ENCODE data around the gene DPT. TPM values are rescaled to one million over a fixed set of nuclear protein-coding genes. Genes with fewer than 3 reads are reported as not detected.
A peak's percentile ranks its signal among the peaks of the same experiment; 100 is the strongest.

DPT gene
- total RNA-seq, 1 donor from 2014 or later = 202 TPM

DNA sequence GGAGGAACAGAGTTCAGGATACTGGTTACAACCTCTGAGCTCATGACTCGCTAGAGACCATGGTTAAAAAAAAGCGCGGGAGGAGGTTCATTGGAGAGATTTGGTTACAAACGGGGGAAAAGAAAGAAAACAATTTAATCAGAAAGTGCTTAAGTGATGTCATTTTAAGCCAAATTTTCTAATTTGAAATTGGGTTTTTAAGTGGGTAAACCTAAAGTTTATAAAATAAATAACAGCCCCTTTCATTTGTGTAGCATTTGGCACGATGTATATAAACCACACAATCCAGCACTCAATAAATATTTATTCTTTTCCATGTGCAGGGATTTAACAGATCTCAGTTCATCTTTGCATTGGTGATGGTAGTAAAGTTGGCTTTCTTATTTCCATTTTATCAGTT, 7.0 kb upstream of the DPT start:
- DNase-seq (ENCODE audit: low spot score) = no peak

- no peak for DNase-seq (ENCODE audit: low spot score)
These were observed 5.9 kb upstream of the DPT start for GRCh38 chr1:168734946-168735345.

- no peak for DNase-seq (ENCODE audit: low spot score)
These were observed 5.3 kb upstream of the DPT start for GRCh38 chr1:168734271-168734670.

GRCh38 chr1:168733241-168733640, 4.2 kb upstream of the DPT start:
- DNase-seq (ENCODE audit: low spot score) = no peak

DNA sequence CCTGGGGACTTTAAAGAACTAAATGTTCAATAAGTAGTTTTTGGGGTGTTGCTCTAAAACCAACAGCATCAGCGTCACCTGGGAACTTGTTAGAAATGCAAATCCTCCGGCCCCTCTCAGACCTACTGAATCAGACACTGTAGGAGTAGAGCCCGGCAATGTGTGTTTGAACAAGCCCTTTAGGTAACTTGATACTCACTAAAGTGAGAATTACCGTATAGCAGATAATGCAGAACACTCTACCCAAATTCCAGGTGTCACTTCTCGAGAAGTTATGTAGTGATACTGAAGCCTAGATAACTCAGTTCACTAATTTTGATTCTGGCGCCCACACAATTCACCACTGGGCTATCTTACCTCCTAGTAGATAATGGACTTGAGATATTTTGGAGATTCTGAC, 3.7 kb upstream of the DPT start:
- no peak for DNase-seq (ENCODE audit: low spot score)

DNA sequence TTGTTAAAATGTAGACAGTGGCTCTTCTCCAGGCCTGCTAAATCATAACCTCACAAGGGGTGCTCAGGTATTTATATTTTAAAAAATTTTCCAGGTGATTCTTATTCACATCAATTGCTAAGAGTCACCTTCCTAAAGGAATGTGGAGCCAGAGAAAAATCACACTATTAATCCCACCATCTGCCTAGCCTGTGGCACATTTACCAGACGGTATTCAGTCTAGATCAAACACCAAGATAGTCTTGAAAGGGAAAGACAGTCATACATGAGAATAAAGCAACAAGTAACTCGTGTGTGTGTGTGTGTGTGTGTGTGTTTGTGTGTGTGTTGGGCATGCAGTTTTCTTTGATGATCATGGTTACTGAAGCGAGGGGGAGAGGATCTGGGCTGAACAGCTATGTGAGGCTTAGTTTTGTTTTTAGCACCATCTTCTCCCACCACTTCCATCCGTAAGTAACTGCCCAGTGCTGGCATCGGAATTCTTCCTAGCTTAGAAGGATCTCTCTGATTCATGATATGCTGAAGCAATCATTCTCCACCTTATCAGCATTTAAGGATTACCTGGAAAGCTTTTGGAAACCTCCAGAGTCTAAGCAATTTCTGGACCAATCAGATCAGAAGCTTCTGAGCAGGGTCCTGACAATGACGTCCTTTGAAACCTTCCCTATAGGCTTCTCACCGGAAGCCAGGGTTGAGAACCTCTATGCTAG, 2.4 kb upstream of the DPT start:
- DNase-seq (ENCODE audit: low spot score) = peak; percentile 73

GRCh38 chr1:168729405-168729802, 398 bp upstream of the DPT start:
- DNase-seq (ENCODE audit: low spot score) = no peak

DNA sequence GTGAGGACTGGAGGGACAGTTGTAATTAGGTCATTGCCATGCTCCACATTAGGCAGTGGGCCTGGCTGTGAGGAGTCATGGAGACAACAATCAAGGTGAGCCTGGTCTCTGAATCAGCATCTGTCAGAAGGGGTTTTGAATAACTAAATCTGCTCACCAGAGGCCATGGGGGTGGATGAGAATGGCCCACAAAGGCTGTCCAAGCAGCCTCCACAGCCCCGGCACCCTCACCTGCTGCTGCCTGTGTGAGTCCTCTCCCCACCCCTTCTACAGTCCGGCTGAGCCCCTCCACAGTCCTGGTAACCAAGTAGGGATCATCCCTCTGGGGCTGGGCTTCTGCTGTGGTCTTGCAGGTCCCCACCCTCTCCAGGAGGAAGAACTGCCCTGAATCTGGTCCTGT, 2.3 kb downstream of the DPT start:
- DNase-seq (ENCODE audit: low spot score) = no peak

DNA sequence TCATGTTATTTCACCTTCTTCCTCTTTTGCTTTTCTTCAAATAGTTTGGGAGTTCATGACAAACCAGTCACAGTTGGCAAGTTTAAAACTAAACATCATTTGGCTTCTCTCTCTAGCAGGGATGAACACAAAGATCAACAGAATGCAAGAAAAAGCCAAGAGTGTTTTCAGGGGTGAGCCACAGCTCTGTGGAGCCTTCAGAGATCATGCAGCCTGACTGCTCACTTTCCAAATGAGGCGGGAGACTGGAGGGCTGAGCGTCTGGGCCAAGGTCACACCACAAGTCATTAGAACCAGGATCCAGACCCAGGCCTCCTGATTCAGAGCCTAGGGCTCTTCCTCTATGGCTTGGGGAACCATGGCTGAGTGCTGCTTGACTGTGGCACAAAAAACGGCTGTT, 2.7 kb downstream of the DPT start:
- DNase-seq (ENCODE audit: low spot score) = peak; percentile 47

DNA sequence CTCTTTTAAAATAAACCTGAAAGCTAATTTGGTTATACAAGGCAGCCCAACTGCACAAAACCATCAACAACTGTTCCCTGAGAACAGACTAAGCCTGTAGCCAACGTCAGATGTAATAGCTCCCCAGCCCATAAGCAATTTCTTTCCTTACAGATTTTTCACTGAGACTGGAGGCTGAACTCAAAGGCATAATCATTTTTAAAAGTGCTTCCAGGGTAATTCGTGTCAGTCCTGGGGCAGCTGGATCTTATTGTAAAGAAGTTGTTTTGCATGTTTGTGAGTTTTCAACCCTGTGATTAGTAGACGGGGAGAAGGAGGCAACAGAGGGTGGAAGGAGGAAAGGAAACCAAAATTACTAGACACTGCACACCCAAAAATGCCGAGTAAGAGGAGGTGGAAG, 3.2 kb downstream of the DPT start:
- no peak for DNase-seq (ENCODE audit: low spot score)

DNA sequence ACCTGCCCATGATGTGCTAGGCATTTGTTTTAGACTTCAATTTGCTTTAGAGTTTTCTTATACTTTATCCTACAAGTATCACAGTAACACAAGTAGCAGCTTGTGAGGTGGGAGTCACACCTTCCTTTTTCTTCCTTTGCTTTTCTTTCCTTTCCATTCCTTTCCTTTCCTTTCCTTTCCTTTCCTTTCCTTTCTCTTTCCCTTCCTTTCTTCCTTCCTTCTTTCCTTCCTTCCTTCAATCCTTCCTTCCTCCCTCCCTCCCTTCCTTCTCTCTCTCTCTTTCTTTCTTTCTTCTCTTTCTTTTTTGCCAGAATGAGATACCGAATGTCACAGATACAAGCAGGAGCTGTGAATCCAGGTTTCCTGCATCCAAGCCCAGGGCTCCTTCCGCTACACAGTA, 3.9 kb downstream of the DPT start:
- DNase-seq (ENCODE audit: low spot score) = no peak

- no peak for DNase-seq (ENCODE audit: low spot score)
These were observed 6.0 kb downstream of the DPT start for GRCh38 chr1:168723000-168723399.

GRCh38 chr1:168720839-168721238, 8.2 kb downstream of the DPT start:
- DNase-seq (ENCODE audit: low spot score) = no peak

DNA sequence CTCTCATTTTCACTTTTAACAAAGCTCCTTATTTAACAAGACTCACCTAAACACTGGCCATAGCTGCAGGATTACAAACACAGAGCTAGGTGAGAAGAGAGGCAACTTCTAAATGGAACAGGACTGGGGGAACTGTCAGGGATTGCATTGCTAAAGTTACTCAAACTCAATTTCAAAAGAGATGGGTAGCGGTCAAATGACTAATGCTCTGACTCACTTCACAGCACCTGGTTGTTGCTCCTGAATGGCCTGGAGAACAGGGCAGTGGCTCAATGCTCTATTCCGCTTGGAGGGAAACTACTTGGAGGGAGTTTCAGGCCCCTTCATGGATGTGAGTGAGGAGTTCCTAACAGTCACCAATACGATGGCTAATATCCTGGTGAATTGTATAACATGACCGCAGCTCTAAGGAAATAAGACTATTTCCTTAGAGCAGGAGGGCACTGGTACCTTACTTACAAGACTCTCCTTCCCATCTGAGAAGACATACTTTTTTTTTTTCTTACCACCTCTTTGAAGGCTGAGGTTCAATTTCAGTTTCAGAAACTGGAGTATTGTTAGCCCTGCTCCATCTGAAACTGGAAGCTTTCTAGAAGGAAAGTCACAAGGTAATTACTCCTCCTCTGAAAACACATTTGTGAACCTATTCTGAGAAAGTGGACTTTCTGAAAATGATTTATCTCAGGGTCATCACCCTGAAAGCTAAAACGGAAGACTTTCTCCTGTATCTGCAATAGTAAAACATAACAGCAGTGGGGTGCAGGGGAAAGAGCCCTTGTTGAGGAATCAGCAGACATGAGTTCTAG, 9.5 kb downstream of the DPT start:
- no peak for DNase-seq (ENCODE audit: low spot score)

- no peak for DNase-seq (ENCODE audit: low spot score)
These were observed 10.8 kb downstream of the DPT start for GRCh38 chr1:168717906-168718891.

DNA sequence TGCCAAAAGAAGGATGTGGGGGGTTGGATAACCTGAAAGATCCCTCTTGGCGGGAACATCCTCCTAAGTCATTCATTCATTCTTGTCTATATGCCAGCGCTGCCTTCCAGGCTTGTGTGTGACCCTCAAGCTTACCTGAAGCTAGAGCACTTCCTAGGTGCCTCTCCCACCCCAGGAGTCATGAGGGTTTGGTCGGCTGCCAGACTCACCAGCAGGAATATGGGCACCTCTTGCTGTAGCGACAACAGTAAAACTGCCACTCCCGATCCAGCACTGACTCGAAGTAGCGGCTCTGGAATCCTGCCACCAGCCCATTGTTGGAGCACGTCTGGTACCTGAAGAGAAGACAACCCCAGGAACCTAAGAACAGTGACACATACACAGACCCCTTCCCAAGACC, 15.0 kb downstream of the DPT start:
- DNase-seq (ENCODE audit: low spot score) = no peak

- peak; percentile 48 for DNase-seq (ENCODE audit: low spot score)
These were observed 19.3 kb downstream of the DPT start for GRCh38 chr1:168709405-168710363.

DNA sequence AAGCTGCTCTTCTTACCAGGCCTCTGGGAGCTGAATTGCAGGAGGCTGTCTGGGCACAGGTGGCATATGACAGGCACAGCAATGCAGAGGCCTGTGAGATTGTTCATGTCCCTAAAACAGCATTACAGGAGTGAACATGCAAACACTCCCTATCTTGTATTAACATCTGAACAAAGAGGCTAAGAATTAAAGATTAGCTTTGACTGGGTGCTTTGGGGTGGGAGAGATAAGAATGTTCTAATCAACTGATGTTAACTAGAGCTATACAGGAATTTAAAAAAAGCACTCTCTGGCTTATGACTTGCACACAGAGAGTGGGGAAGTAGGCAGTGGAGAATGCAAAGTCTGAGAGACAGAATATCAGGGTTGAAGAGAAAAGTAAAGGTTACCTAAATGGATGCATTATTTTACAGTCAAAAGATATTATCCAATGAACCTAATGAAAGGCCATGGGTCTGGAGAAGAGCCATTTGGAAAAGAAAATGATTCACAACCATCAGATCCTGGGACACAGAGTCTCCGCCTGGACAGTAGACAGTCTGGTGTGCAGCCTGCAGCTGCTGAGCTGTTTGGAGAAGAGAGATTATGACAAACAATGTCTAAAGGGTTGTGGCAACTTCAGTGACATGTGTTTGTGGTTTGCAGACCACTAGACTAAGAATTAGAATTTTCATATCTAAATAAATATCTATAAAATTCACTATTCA, 20.2 kb downstream of the DPT start:
- DNase-seq (ENCODE audit: low spot score) = no peak

- no peak for DNase-seq (ENCODE audit: low spot score)
These were observed 22.5 kb downstream of the DPT start for GRCh38 chr1:168706391-168706992.

Data from umbilical cord (tissue), 2 donors.